ENCODE data around the gene APC. TPM values are rescaled to one million over a fixed set of nuclear protein-coding genes. Genes with fewer than 3 reads are reported as not detected.
"Not testable (repeated sequence)": the region's sequence is repeated elsewhere in the genome, so short reads cannot be mapped to it uniquely, and the experiment has no call there.

Gene APC
- polyA plus RNA-seq, 1 experiment, result 25.7 TPM

DNA sequence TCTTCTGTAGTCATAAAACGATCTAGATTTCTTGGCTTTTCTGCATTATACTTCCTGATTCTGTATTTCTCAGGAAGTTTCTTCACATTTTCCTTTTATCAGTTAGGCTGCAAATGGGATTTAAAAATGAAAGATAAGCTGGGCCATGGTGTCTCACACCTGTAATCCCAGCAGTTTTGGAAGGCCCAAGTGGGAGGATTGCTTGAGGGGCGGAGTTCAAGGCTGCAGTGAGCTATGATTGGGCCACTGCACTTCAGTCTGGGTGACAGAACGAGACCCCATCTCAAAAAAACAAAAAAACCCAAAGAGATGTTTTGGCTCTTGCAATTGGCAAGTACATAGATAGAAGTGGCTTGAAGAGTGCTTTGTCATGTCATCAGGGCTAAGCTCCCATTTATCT is 26.2 kb upstream of the APC start:
- ChIA-PET CTCF (interaction anchor here (0.8 to 1.0 kb wide), 2 partner anchors 9 to 46 kb away, joined by 3 to 5 read pairs; no protein-coding TSS in a partner anchor), POLR2A (no interaction called here)
- Histone ChIP-seq H3K27me3 (ENCODE audit: control insufficient read depth, insufficient read depth, low read length) (no peaks in the 10 kb centered on the region), H3K27ac (ENCODE audit: low read depth, low read length) (no peak overlapping the region), H3K9me3 (ENCODE audit: control insufficient read depth, insufficient read depth, low read length) (peaks cover 2% of the 10 kb centered on the region; the same call in 1 of the 2 replicates), H3K4me3 (ENCODE audit: low read depth, low read length) (no peak overlapping the region)
- DNase-seq (ENCODE audit: low read depth, low spot score), result no peak
- TF ChIP-seq, protein P1, sequence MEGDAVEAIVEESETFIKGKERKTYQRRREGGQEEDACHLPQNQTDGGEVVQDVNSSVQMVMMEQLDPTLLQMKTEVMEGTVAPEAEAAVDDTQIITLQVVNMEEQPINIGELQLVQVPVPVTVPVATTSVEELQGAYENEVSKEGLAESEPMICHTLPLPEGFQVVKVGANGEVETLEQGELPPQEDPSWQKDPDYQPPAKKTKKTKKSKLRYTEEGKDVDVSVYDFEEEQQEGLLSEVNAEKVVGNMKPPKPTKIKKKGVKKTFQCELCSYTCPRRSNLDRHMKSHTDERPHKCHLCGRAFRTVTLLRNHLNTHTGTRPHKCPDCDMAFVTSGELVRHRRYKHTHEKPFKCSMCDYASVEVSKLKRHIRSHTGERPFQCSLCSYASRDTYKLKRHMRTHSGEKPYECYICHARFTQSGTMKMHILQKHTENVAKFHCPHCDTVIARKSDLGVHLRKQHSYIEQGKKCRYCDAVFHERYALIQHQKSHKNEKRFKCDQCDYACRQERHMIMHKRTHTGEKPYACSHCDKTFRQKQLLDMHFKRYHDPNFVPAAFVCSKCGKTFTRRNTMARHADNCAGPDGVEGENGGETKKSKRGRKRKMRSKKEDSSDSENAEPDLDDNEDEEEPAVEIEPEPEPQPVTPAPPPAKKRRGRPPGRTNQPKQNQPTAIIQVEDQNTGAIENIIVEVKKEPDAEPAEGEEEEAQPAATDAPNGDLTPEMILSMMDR (IDR thresholded peaks at IDR 0.05; ENCODE audit: low read depth, low read length), result no peak

GRCh38 chr5:112713206-112713605 is 24.5 kb upstream of the APC start:
- CTCF ChIA-PET, result interaction anchor here (0.6 kb wide), 1 partner anchor 1926 kb away, joined by 3 read pairs; no protein-coding TSS in a partner anchor
- no peak for DNase-seq (ENCODE audit: low read depth, low spot score)
- Histone ChIP-seq H3K4me3 (ENCODE audit: low read depth, low read length) (no peak overlapping the region), H3K9me3 (ENCODE audit: control insufficient read depth, insufficient read depth, low read length) (no peaks in the 10 kb centered on the region), H3K27me3 (ENCODE audit: control insufficient read depth, insufficient read depth, low read length) (no peaks in the 10 kb centered on the region), H3K27ac (ENCODE audit: low read depth, low read length) (no peak overlapping the region)
- POLR2A ChIA-PET, result no interaction called here
- TF ChIP-seq, protein P1 (IDR thresholded peaks at IDR 0.05; ENCODE audit: low read depth, low read length), result no peak

- CTCF ChIA-PET; H3K27ac ChIP-seq (ENCODE audit: low read depth, low read length); H3K4me3 ChIP-seq (ENCODE audit: low read depth, low read length); H3K9me3 ChIP-seq (ENCODE audit: control insufficient read depth, insufficient read depth, low read length); DNase-seq (ENCODE audit: low read depth, low spot score); POLR2A ChIA-PET; H3K27me3 ChIP-seq (ENCODE audit: control insufficient read depth, insufficient read depth, low read length): not testable (repeated sequence)
Measured at GRCh38 chr5:112716895-112717294, 20.8 kb upstream of the APC start.

GRCh38 chr5:112717506-112718082 is 20.1 kb upstream of the APC start:
- ChIA-PET POLR2A (no interaction called here), CTCF (no interaction called here)

DNA sequence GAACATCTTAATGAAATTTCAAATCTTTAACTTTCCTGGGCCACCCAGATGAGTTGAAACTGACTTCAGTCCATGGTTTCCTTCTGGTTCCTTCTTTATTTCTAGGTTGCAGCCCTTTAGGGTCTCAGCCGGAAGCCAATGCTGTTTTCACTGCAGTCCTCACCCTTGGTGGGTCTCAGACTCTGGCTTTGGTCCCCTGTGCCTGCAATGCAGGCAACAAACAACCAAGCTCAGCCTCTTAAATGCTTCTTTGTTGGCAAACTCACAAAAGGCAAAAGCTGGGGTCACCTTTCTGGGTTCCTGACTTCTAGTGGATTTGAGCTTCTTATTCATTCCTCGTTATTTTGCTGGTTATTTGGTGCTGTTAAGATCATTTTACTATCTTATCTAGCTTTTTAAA is 19.3 kb upstream of the APC start:
- ChIA-PET CTCF (no interaction called here), POLR2A (interaction anchor here (1.4 kb wide), 1 partner anchor 9 kb away, joined by 3 read pairs; no protein-coding TSS in a partner anchor)
- H3K4me3 ChIP-seq (ENCODE audit: low read depth, low read length), result no peak overlapping the region
- no peaks in the 10 kb centered on the region for H3K9me3 ChIP-seq (ENCODE audit: control insufficient read depth, insufficient read depth, low read length)
- no peaks in the 10 kb centered on the region for H3K27me3 ChIP-seq (ENCODE audit: control insufficient read depth, insufficient read depth, low read length)
- TF ChIP-seq, protein P1 (IDR thresholded peaks at IDR 0.05; ENCODE audit: low read depth, low read length), result no peak
- no peak for DNase-seq (ENCODE audit: low read depth, low spot score)
- H3K27ac ChIP-seq (ENCODE audit: low read depth, low read length), result no peak overlapping the region

More at GRCh38 chr5:112717506-112718082, 20.1 kb upstream of the APC start:
- Histone ChIP-seq H3K27me3 (ENCODE audit: control insufficient read depth, insufficient read depth, low read length) (no peaks in the 10 kb centered on the region), H3K27ac (ENCODE audit: low read depth, low read length) (no peak overlapping the region), H3K9me3 (ENCODE audit: control insufficient read depth, insufficient read depth, low read length) (no peaks in the 10 kb centered on the region), H3K4me3 (ENCODE audit: low read depth, low read length) (no peak overlapping the region)
- TF ChIP-seq, protein P1 (IDR thresholded peaks at IDR 0.05; ENCODE audit: low read depth, low read length), result no peak
- DNase-seq (ENCODE audit: low read depth, low spot score), result no peak
